ENCODE measurements around the gene DNM1.
A peak's percentile ranks its signal among the peaks of the same experiment; 100 is the strongest.
"Not testable (repeated sequence)": the region's sequence is repeated elsewhere in the genome, so short reads cannot be mapped to it uniquely, and the experiment has no call there.

DNM1 gene

GRCh38 chr9:128178806-128179431 lies 24.3 kb upstream of the DNM1 start:
- no peak for DNase-seq (ENCODE audit: low read depth, low spot score)

DNA sequence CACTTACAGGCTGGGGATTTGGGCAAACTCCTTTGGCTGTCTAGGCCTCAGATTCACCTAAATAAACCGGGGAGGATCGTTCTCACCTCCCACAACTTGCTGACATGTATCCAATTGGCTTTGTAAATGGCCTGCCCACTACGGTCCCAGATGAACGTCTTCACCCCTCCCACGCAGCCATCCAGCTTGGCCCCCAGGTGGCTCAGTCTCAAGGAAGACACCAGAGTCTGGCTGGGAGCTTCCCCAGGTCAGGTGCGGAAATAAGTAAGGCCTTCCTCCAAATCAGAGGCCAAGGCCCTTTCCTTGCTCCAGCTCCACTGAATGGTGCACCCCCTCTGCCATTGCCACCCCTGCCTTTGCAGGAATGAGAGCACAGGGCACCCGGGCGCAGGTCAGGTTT lies 23.2 kb upstream of the DNM1 start:
- no peak for DNase-seq (ENCODE audit: low read depth, low spot score)

- no peak for DNase-seq (ENCODE audit: low read depth, low spot score)
These were observed 22.7 kb upstream of the DNM1 start for GRCh38 chr9:128180447-128180846.

DNA sequence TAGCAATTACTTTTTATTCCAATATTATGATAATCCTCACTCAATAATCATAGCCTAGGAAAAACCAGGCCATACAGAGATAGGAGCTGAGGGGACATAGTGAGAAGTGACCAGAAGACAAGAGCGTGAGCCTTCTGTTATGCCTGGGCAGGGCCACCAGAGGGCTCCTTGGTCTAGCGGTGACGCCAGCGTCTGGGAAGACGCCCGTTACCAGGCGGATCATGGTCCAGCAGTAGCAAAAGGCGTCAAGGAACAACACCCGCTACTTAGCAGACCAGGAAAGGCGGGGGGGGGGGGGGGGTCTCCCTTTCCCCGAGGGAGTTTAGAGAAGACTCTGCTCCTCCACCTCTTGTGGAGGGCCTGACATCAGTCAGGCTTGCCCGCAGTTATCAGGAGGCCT lies 21.7 kb upstream of the DNM1 start:
- not testable (repeated sequence) for DNase-seq (ENCODE audit: low read depth, low spot score)

GRCh38 chr9:128182893-128183588 lies 20.1 kb upstream of the DNM1 start:
- DNase-seq (ENCODE audit: low read depth, low spot score) = no peak

GRCh38 chr9:128185979-128186965 lies 16.9 kb upstream of the DNM1 start:
- no peak for DNase-seq (ENCODE audit: low read depth, low spot score)

- DNase-seq (ENCODE audit: low read depth, low spot score) = no peak
These were observed 15.8 kb upstream of the DNM1 start for GRCh38 chr9:128187361-128187760.

DNA sequence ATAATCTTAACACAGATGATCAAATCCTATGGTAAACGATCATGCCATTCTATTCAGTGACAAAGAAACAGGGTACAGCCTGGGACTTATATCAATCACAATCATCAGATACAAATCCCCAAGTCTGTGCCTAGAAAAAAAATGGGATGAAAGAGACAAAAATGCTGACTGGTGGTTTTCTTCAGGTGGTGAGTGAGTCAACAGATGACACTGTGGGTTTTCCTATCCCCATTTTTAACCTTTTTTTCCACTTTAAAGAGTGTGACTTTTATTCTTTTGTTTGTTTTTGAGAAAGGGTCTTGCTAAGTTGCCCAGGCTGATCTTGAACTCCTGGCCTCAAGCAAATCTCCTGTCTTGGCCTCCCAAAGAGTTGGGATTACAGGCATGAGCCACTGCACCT lies 15.0 kb upstream of the DNM1 start:
- DNase-seq (ENCODE audit: low read depth, low spot score) = no peak

GRCh38 chr9:128190013-128190412 lies 13.2 kb upstream of the DNM1 start:
- DNase-seq (ENCODE audit: low read depth, low spot score) = no peak

GRCh38 chr9:128190516-128191405 lies 12.4 kb upstream of the DNM1 start:
- no peak for DNase-seq (ENCODE audit: low read depth, low spot score)

DNA sequence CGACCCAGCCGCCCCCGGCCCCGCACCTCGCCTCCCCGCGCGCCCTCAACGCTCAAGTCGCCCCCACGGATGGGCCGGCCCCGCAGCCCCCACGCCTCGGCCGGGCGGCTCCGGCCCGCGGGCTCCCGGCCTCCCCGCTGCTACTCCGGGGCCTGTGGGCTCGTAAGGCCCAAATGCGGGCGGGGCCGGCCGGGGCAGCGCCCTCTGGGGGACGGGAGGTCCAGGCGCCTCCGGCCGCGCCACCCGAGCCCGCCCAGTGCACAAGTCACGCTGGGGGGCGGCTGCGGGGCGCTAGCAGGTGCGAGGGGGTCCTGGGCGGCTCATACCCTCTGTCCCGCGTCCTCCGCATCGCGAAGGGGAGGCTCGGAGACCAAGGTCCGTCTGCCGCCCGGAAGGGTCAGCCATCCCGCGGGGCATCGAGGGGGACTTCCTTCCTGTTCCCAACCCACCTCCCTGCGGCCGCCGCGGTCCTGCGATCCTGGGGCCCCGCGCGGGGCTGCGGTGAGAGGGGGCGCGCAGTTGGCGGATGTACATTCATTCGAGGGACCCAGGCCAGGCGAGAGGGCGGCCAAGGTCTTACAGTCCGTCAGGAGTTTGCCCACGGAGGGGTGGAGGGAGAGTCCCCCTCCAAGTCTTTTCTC lies 11.7 kb upstream of the DNM1 start, which contains the start of gene CIZ1:
Gene CIZ1 (minus strand): TSS at position 167 of the 641 bp plus-strand sequence. CDS start 715 bp downstream, outside the sequence.
- DNase-seq (ENCODE audit: low read depth, low spot score) = no peak

DNA sequence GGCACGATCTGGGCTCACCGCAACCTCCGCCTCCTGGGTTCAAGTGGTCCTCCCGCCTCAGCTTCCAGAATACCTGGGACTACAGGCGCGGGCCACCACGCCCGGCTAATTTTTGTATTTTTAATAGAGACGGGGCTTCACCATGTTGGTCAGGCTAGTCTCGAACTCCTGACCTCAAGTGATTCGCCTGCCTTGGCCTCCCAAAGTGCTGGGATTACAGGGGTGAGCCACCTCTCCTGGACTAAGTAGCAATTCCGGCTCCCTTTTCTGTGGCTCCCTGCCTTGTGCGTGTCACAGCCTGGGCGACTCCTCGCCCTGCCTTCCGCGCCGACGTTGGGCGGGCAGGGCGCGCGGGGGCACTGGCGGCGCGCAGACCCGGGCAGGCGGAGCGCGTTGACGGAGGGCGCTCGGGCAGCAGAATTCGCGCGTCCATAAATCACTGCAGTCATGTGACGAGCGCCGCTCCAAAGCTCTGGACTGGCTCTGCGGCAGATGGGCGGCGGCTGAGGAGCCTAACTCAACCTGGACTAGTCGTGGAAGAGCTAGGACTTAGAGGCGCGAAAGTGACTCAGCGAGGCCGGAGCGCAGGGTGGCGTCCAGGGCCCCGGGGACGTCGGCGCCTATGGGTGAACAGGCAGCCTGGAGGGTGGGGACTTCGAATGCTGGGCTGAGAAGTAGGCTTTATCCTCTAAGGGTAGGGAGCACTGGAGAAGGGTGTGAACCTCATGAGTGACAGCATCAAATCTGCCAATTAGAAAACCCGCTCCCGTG lies 10.4 kb upstream of the DNM1 start:
- DNase-seq (ENCODE audit: low read depth, low spot score) = no peak

DNA sequence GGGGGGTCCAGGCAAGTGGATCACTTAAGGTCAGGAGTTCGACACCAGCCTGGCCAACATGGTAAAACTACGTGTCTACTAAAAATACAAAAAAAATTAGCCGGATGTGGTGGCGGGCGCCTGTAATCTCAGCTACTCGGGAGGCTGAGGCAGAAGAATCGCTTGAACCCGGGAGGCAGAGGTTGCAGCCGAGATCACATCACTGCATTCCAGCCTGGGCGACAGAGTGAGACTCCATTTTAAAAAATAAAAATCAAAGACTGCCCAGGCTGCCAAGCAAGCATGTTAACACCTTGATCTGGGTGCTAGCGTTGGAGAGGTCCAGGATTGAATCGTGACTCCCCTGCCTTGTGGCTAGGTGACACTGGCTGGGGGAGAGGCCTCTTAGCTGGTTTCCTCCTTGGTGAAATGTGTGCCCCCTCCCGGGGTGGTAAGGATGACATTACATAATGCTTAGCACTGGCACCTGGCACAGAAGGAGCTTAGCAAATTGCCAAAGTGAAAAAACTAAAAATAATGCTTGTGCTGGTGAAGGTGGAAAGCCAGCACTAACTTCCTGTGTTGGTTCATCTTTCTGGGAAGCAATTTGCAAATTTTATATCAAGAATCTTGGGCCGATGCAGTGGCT lies 9.6 kb upstream of the DNM1 start:
- DNase-seq (ENCODE audit: low read depth, low spot score) = no peak

- DNase-seq (ENCODE audit: low read depth, low spot score) = peak; percentile 45
These were observed 1.5 kb upstream of the DNM1 start for GRCh38 chr9:128201441-128202369.

- no peak for DNase-seq (ENCODE audit: low read depth, low spot score)
These were observed 543 bp upstream of the DNM1 start for GRCh38 chr9:128202648-128203023.

DNA sequence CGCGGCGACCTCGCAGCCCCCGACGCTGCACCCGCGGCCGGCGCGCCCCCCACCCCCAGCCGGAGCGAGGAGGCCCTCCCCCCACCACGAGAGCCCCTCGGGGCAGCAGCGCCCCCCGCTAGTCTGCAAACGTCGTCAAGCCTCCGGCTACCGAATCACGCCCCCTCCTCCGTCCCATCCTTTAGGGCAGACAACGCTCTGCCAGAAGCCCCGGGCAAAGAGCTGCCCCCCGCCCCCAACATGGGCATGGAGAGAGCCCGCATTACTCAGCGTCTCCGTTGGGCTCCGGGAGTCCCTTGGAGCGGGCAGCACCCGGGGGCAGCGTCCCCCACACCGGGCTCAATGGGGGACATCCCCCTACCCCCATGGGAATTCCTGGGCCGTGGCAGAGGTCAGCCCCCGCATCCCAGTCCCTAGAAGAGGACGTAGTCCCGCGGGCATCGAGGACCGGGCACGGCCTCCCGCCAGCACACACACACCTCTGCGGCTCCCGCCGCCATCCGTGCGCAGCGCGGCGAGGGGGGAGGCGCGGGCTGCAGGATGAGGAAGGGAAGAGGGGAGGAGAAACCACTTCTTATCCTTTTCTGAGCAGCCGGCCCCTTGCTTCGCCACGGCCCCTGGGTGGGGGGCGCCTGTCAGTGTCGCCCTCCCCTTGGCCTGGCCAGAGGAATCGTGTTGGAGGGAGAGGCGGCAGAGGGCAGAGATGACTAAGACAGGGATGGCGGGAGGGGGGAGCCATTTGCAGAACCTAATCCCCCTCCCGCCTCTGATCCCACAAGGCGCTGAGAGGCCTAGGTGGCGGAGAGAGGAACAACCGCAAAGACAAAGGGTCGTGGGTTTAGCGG lies 750 bp downstream of the DNM1 start:
- DNase-seq (ENCODE audit: low read depth, low spot score) = no peak

DNA sequence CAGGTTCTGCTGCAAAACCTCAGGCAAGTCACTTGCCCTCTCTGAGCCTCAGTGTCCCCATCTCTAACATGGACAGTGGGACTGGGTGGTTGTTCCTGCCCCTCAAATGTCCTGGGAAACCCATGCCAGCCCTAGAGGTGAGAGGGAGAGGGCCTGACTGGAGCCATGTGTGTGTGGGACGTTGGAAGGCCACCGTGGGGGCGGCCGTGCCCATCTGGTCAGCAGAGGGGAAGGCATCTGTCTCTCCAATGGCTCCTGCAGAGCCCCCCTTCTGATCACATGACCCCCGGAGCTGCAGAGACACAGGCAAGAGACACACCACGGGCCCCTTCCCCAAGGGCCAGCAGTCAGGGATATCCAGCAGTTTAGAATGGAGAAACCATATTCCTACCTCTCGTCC lies 1.7 kb downstream of the DNM1 start:
- DNase-seq (ENCODE audit: low read depth, low spot score) = no peak

All from brain pericyte (primary cell).